HEK293 (cell line): ENCODE measurements around the gene ZNF532.

Source experiments
- CTCF ChIA-PET: fragments of 350-600 bp; formaldehyde crosslinking; extraction: SDS; loops from one replicate; lab custom pipeline; 2021; ENCODE audit warnings: antibody characterized with exemption; lab: Yijun Ruan, JAX
- POLR2A ChIA-PET: fragments of 300-600 bp; formaldehyde crosslinking; extraction: SDS; loops from one replicate; lab custom pipeline; 2020; ENCODE audit warnings: antibody characterized with exemption, inconsistent platforms; lab: Yijun Ruan, JAX
- H3K27ac ChIP-seq: fragments of 200-500 bp; sonication (Bioruptor generic); 2 replicates; pipeline ENCODE4 v1.5.1; 2014; ENCODE audit warnings: low read depth, low read length, control low read depth, inconsistent platforms; ENCODE audit errors: extremely low read depth
- H3K36me3 ChIP-seq, 2 experiments: fragments of 200-500 bp in 1 of 2; sonication (Bioruptor generic) in 1 of 2; 1 replicate in 1 of 2; 2 replicates in 1 of 2; pipeline ENCODE4 v1.5.1; 2014 to 2017; ENCODE audit warnings: inconsistent platforms in 2 of 2, low read length in 2 of 2; ENCODE audit not compliant: control insufficient read depth in 2 of 2, insufficient read depth in 1 of 2
- H3K4me1 ChIP-seq: fragments of 200-500 bp; sonication (Bioruptor generic); 2 replicates; pipeline ENCODE4 v1.5.1; 2014; ENCODE audit warnings: mild to moderate bottlenecking, low read length, inconsistent platforms; ENCODE audit not compliant: control insufficient read depth, insufficient read depth
- H3K4me3 ChIP-seq: 2 replicates; pipeline ENCODE4 v1.5.1; 2011; ENCODE audit warnings: low read depth, mild to moderate bottlenecking, control low read depth, low read length, moderate library complexity
- H3K9me3 ChIP-seq: fragments of 200-500 bp; sonication (Bioruptor generic); 2 replicates; pipeline ENCODE4 v1.5.1; 2014; ENCODE audit warnings: low read depth, low read length, inconsistent platforms; ENCODE audit not compliant: control insufficient read depth, insufficient read depth
- PRDM10 ChIP-seq: fragments of 450-650 bp; formaldehyde crosslinking; IDR thresholded peaks from 2 replicates; pipeline ENCODE4 v1.5.1; 2016; ENCODE audit warnings: missing biosample characterization, missing genetic modification characterization
- SP3 ChIP-seq: fragments of 450-650 bp; formaldehyde crosslinking; IDR thresholded peaks from 2 replicates; pipeline ENCODE4 v1.5.1; 2016; ENCODE audit warnings: missing biosample characterization, missing genetic modification characterization
- ZBTB20 ChIP-seq: fragments of 450-650 bp; formaldehyde crosslinking; IDR thresholded peaks from 2 replicates; pipeline ENCODE4 v1.5.1; 2016; ENCODE audit warnings: missing biosample characterization, missing genetic modification characterization
- ZNF133 ChIP-seq: fragments of 450-650 bp; formaldehyde crosslinking; IDR thresholded peaks from 2 replicates; pipeline ENCODE4 v1.5.1; 2016; ENCODE audit warnings: missing biosample characterization, missing genetic modification characterization
- ZNF311 ChIP-seq: fragments of 450-650 bp; formaldehyde crosslinking; IDR thresholded peaks from 2 replicates; pipeline ENCODE4 v1.5.1; 2017; ENCODE audit warnings: missing biosample characterization, missing genetic modification characterization, borderline replicate concordance
- ZNF433 ChIP-seq: fragments of 450-650 bp; formaldehyde crosslinking; IDR thresholded peaks from 2 replicates; pipeline ENCODE4 v1.5.1; 2016; ENCODE audit warnings: missing biosample characterization, missing genetic modification characterization, low read depth
- ZNF707 ChIP-seq: fragments of 450-650 bp; formaldehyde crosslinking; IDR thresholded peaks from 2 replicates; pipeline ENCODE4 v1.5.1; 2016; ENCODE audit warnings: missing biosample characterization, missing genetic modification characterization
- ZNF830 ChIP-seq: fragments of 450-650 bp; IDR thresholded peaks from 2 replicates; pipeline ENCODE4 v1.5.0; 2018; ENCODE audit warnings: missing biosample characterization, missing genetic modification characterization, low read depth, mild to moderate bottlenecking, moderate library complexity
- ZNF837 ChIP-seq: fragments of 450-650 bp; formaldehyde crosslinking; IDR thresholded peaks from 2 replicates; pipeline ENCODE4 v1.5.1; 2016; ENCODE audit warnings: missing biosample characterization, missing genetic modification characterization
- TF ChIP-seq, protein P1 (sequence below): fragments of 450-650 bp; formaldehyde crosslinking; IDR thresholded peaks from 2 replicates; pipeline ENCODE4 v1.5.1; 2017; ENCODE audit warnings: missing biosample characterization, missing genetic modification characterization
- TF ChIP-seq, protein P2 (sequence below): fragments of 450-650 bp; formaldehyde crosslinking; IDR thresholded peaks from 2 replicates; pipeline ENCODE4 v1.5.1; 2017; ENCODE audit warnings: missing biosample characterization, missing genetic modification characterization
- TF ChIP-seq, protein P3 (sequence below): fragments of 450-650 bp; formaldehyde crosslinking; IDR thresholded peaks from 2 replicates; pipeline ENCODE4 v1.5.1; 2016; ENCODE audit warnings: missing biosample characterization, missing genetic modification characterization
- TF ChIP-seq, protein P4 (sequence below): fragments of 450-650 bp; formaldehyde crosslinking; IDR thresholded peaks from 2 replicates; pipeline ENCODE4 v1.5.1; 2016; ENCODE audit warnings: missing biosample characterization, missing genetic modification characterization, borderline replicate concordance

The ZNF532 gene

GRCh38 chr18:59006461-59007067 lies 141.9 kb downstream of the ZNF532 start (continued):
- TF ChIP-seq PRDM10 (no peak), SP3 (no peak), ZBTB20 (no peak), ZNF311 (tag by site-specific recombination) (no peak)

DNA sequence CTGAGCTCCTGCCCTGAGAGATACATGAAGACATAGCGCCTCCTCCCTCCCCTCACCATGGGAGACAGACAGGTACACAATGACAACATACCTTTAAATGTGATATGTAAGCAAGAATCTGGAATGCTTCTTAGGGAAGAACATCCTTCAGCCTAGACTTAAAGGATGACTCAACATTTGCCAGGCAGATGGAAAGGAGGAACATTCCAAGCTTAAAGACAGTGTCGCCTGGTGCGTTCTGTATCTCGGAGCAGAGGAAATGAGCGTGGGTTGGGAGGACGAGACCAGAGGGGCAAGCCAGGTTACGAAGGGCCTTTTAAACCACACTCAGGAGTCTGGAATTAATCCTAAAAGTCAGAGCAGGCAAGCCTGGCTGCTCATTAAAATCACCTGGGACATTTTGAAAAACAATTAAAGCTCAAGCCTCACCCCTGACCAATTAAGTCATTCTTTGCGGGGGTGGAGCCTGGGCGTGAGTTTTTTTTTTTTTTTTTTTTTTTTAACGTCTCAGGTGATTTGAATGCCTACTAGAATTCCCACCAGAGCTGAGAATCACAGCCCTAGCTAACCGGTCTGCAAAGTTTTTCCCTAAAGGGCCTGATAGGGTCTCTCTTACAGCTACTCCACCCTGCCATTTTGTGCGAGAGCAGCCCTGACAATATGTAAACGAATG lies 143.8 kb downstream of the ZNF532 start:
- H3K9me3 ChIP-seq = no peaks in the 10 kb centered on the region
- no peak overlapping the region for H3K4me3 ChIP-seq
- H3K36me3 ChIP-seq = no peaks in the 10 kb centered on the region
- TF ChIP-seq, protein P1, sequence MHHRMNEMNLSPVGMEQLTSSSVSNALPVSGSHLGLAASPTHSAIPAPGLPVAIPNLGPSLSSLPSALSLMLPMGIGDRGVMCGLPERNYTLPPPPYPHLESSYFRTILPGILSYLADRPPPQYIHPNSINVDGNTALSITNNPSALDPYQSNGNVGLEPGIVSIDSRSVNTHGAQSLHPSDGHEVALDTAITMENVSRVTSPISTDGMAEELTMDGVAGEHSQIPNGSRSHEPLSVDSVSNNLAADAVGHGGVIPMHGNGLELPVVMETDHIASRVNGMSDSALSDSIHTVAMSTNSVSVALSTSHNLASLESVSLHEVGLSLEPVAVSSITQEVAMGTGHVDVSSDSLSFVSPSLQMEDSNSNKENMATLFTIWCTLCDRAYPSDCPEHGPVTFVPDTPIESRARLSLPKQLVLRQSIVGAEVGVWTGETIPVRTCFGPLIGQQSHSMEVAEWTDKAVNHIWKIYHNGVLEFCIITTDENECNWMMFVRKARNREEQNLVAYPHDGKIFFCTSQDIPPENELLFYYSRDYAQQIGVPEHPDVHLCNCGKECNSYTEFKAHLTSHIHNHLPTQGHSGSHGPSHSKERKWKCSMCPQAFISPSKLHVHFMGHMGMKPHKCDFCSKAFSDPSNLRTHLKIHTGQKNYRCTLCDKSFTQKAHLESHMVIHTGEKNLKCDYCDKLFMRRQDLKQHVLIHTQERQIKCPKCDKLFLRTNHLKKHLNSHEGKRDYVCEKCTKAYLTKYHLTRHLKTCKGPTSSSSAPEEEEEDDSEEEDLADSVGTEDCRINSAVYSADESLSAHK = no peak
- TF ChIP-seq, protein P2, sequence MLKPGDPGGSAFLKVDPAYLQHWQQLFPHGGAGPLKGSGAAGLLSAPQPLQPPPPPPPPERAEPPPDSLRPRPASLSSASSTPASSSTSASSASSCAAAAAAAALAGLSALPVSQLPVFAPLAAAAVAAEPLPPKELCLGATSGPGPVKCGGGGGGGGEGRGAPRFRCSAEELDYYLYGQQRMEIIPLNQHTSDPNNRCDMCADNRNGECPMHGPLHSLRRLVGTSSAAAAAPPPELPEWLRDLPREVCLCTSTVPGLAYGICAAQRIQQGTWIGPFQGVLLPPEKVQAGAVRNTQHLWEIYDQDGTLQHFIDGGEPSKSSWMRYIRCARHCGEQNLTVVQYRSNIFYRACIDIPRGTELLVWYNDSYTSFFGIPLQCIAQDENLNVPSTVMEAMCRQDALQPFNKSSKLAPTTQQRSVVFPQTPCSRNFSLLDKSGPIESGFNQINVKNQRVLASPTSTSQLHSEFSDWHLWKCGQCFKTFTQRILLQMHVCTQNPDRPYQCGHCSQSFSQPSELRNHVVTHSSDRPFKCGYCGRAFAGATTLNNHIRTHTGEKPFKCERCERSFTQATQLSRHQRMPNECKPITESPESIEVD = no peak
- TF ChIP-seq ZNF837 (tag by site-specific recombination) (no peak), ZNF433 (tag by site-specific recombination) (no peak), ZNF707 (tag by site-specific recombination) (no peak), ZNF133 (tag by site-specific recombination) (no peak), ZNF830 (tag by site-specific recombination) (no peak)
- TF ChIP-seq, protein P3, sequence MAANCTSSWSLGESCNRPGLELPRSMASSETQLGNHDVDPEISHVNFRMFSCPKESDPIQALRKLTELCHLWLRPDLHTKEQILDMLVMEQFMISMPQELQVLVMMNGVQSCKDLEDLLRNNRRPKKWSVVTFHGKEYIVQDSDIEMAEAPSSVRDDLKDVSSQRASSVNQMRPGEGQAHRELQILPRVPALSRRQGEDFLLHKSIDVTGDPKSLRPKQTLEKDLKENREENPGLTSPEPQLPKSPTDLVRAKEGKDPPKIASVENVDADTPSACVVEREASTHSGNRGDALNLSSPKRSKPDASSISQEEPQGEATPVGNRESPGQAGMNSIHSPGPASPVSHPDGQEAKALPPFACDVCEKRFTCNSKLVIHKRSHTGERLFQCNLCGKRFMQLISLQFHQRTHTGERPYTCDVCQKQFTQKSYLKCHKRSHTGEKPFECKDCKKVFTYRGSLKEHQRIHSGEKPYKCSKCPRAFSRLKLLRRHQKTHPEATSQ (tag by site-specific recombination) = no peak
- TF ChIP-seq, protein P4, sequence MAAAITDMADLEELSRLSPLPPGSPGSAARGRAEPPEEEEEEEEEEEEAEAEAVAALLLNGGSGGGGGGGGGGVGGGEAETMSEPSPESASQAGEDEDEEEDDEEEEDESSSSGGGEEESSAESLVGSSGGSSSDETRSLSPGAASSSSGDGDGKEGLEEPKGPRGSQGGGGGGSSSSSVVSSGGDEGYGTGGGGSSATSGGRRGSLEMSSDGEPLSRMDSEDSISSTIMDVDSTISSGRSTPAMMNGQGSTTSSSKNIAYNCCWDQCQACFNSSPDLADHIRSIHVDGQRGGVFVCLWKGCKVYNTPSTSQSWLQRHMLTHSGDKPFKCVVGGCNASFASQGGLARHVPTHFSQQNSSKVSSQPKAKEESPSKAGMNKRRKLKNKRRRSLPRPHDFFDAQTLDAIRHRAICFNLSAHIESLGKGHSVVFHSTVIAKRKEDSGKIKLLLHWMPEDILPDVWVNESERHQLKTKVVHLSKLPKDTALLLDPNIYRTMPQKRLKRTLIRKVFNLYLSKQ = no peak
- peaks cover 6% of the 10 kb centered on the region for H3K4me1 ChIP-seq
- POLR2A ChIA-PET = interaction anchor here (0.6 to 1.2 kb wide), 6 partner anchors 12 to 467 kb away, joined by 3 to 5 read pairs (median 4); no protein-coding TSS in a partner anchor
- H3K27ac ChIP-seq = no peak overlapping the region
- CTCF ChIA-PET = interaction anchor here (0.6 to 1.5 kb wide), 6 partner anchors 9 to 424 kb away, joined by 3 read pairs; no protein-coding TSS in a partner anchor
